EH (cell line): Measurements from ENCODE around the gene DDX24.
"Not testable (repeated sequence)": the region's sequence is repeated elsewhere in the genome, so short reads cannot be mapped to it uniquely, and the experiment has no call there.

Experiments used
- DNase-seq: peaks from one replicate; pipeline ENCODE4 v3.0.0-alpha.2; 2015; ENCODE audit warnings: low read depth

Gene DDX24

DNA sequence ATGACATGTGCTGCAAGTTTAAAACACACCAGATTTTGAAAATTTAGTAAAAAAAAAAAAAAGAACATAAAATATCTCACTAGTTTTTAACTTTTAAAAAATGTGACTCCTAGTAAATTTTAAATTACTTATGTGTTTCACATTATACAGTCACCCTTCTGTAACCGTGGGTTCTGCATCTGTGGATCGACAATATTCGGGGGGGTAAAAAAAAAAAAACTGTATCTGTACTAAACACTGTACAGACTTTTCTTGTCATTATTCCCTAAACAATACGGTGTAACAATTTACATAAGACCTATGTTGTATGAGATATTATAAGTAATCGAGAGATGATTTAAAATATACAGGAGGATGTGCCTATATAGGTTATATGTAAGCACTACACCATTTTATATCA, 3.2 kb downstream of the DDX24 start:
- DNase-seq, result no peak

- DNase-seq, result no peak
Observed at GRCh38 chr14:94077111-94077821, 3.7 kb downstream of the DDX24 start.

DNA sequence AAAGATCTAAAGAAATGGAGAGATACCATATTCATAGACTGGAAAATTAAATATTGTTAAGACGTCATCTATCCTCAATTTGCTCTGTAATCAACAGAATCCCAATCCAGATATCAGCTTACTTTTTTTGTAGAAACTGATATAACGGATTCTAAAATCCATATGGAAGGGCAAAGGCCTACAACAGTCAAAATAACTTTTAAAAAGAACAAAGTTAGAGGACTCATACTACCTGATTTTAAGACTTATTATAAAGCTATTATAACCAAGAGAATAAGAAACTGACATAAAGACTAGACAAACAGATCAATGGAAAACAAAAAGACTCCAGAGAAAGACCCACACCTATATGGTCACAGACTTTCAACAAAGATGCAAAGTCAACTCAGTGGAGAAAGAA, 6.0 kb downstream of the DDX24 start:
- no peak for DNase-seq

DNA sequence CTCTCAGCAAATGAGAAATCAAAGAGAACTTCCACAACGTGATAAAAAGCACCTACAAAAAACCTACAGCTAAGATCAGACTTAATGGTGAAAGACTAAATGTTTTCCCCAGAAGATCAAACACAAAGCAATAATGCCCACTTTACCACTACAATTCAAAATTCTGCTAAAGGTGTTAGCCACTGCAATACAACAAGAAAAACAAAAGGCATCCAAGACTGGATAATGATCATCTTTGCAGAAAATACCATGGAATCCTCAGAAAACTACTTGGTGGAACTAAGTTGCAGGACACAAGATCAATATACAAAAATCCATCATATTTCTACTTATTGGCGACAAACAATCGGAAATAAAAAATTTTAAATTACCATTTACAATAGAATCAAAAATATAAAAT, 6.5 kb downstream of the DDX24 start:
- DNase-seq, result no peak

DNA sequence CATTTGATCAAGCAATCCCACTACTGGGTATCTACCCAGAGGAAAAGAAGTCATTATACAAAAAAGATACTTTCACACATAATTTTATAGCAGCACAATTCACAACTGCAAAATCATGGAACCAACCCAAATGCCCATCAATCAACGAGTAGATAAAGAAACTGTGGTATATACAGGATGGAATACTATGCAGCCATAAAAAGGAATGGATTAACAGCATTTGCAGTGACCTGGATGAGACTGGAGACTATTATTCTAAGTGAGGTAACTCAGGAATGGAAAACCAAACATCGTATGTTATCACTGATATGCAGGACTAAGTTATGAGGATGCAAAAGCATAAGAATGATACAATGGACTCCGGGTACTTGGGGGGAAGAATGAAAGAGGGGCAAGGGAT, 8.9 kb downstream of the DDX24 start:
- not testable (repeated sequence) for DNase-seq

DNA sequence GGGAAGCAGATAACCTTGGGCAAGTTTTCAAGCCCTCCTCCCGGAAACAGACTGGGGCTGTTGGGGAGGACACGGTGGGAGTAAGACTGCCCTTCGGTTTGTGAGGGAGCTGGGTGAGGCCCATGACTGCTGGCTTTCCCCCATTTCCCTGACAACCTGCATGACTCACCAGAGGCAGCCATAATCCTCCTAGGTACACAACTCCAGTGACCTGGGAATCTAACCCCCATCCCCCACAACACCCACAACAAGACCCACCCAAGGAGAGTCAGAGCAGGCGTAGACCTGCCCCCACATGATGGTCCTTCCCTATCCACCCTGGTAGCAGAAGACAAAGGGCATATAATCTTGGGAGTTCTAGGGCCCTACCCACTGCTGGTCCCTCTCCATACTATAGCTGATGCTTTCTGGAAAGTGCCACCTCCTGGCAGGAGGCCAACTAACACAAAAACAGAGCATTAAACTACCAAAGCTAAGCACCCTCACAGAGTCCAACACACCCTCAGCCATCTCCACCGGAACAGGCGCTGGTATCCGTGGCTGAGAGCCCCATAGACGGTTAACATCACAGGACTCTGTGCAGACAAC, 14.8 kb downstream of the DDX24 start:
- DNase-seq, result no peak

- DNase-seq, result peak; percentile 65
Observed at GRCh38 chr14:94062344-94062940, 18.6 kb downstream of the DDX24 start.

DNA sequence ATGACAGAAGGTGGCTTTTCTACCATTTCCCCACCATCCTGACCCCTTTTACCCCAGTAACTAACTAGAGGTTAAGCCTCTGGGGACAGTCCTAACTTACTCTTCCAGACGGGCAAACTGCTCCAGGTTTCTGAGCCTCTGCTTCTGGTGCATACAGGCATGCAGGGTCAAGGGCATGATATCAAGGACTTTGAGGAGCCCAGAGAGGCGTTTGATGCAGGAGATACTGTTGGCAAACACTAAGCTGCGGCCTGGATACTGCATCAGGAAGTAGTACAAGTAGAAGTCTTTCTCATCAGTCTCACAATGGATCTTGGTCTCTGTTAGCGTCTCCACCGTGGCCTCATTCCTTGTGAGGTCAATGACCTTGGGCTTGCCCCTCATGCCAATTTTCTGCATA, 21.0 kb downstream of the DDX24 start:
- DNase-seq, result no peak

DNA sequence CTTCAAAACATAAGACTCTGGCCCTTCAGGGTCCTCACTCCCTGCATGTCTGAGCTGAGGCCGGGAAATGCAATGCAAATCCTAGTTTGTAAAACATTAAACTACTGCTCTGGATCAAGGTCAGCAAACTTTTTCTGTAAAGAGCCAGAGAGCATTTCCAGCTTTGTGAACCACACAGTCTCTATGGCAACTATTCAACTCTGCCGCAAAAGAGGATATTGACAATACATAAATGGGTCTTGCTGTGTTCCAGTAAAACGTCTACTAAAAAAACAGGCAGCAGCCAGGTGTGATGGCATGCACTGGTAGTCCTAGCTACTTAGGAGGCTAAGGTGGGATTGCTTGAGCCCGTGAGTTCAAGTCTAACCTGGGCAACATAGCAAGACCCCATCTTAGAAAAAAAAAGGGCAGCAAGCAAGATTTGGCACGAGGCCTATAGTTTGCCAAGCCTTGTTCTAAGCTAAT, 22.3 kb downstream of the DDX24 start:
- DNase-seq, result no peak

GRCh38 chr14:94058128-94058673, 22.8 kb downstream of the DDX24 start:
- no peak for DNase-seq

- DNase-seq, result no peak
Observed at GRCh38 chr14:94056579-94057308, 24.3 kb downstream of the DDX24 start.

DNA sequence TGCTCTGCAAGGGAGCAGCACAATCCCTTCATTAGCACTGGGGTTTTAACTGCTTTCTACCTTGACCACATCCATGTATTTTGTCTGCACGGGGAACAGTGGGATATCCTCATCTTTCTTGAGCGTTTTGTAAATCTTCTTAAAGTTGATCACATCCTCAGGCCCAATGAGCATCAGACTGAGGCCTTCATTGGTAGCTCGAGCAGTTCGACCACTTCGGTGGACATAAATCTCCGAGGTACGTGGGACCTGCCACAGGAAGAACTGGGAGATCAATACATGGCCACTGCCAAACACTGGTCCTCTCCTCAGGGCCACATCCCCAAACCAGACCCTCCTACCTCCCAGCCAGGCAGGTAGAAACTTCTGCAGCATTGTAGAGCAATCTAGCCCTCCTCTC, 26.1 kb downstream of the DDX24 start:
- no peak for DNase-seq

- no peak for DNase-seq
Observed at GRCh38 chr14:94054401-94054800, 26.6 kb downstream of the DDX24 start.

- DNase-seq, result no peak
Observed at GRCh38 chr14:94052662-94053061, 28.3 kb downstream of the DDX24 start.

- DNase-seq, result no peak
Observed at GRCh38 chr14:94052199-94052598, 28.8 kb downstream of the DDX24 start.

- no peak for DNase-seq
Observed at GRCh38 chr14:94051779-94052178, 29.2 kb downstream of the DDX24 start.

- DNase-seq, result peak; percentile 57
Observed at GRCh38 chr14:94051115-94051514, 29.9 kb downstream of the DDX24 start.

DNA sequence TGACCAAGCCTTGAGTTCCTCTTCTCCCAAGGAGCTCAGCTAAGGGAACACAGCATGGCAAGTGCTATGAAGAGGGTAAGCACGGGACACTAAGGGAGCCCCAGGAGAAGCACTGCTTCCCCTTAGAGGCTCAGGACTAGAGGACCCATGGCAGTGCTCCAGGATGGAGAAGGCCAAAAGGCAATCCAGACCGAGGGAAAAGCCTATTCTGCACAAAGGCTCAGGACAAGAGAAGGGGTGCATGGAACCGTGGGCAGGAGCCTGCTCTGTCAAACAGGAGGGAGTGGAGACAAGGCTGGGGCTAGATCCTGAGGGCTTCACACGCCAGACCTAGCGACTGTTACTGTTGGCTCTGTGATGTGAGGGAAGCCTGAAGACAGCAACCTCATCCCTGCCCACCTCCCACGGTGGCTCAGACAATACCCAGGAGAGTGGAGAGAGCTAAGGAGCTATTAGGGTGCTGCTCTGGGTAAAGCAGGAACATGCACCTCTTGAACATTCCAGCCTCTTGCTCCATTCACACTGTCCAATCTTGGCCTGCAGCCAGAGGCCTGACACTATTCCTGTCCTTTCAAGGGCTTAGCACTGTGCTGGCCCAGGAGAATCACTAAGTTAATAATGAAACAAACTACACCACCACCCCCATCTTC, 30.6 kb downstream of the DDX24 start:
- no peak for DNase-seq

DNA sequence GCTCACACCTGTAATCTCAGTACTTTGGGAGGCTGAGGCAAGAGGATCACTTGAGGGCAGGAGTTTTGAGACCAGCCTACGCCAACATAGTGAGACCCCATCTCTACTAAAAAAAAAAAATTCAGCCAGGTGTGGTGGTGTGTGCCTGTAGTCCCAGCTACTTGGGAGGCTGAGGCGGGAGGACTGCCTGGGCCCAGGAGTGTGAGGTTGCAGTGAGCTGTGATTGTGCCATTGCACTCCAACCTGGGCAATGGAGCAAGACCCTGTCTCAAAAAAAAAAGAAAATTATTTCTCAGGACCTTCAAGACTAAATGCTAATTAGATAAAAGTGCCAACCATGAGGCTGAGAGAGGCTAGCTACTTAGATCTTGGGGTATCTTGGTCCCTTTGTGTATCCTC, 31.4 kb downstream of the DDX24 start:
- no peak for DNase-seq

- no peak for DNase-seq
Observed at GRCh38 chr14:94048691-94049624, 32.0 kb downstream of the DDX24 start.

- DNase-seq, result no peak
Observed at GRCh38 chr14:94047581-94047980, 33.4 kb downstream of the DDX24 start.
